Hematopoietic multipotent progenitor cell (in vitro differentiated cells): ENCODE data around the gene EXOC7. TPM values are rescaled to one million over a fixed set of nuclear protein-coding genes. Genes with fewer than 3 reads are reported as not detected.
A peak's percentile ranks its signal among the peaks of the same experiment; 100 is the strongest.

Experiments
- DNase-seq, 3 donors: peaks; one replicate each; pipeline ENCODE4 v3.0.0-alpha.2; 2011 to 2015; ENCODE audit warnings: low read depth in 2 of 3, low spot score in 2 of 3
- total RNA-seq: library from RNA; depleted of rRNA; stranded (reverse); fragments of >200 nt; gene quantifications from one replicate; pipeline ENCODE4 v1.2.3, GENCODE V29; 2012

EXOC7 gene
- total RNA-seq, 1 donor, result 111 TPM

DNA sequence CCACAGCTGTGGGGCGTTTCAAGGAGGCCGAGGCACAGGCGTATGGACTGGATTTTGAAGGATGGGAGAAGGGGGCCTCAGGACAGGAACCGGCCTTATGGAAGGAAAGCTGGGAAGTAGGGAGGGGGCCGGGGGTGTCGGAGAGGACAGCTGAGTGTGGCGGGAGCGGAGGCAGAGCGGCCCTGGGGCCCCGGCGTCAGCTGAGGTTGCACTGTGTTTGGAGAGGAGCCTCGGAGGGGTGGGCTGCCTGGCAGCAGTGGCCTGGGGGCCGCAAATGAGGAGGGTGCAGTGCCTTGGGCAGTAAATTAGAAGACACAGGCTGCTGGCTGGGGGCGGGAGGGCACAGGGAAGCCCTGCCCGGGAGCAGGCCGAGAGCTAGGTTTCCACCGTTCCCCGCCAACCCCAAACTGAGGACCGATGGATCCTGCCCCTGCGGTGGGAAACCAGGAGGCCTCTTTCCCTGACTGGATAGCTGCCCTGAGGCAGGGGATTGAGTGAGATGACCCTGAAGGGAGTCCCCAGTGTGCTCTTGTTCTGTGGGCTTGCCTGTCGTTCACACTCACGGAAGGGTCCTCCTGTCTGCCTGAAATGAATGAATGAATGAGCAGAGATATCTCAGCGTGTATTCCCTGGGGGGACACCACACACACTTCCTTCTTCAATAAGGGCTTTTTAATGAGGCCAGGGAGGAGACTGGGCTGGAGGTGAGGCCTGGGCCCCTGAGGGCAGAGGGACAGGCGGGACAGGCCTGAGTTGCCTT, 19.0 kb upstream of the EXOC7 start:
- DNase-seq, result no peak

DNA sequence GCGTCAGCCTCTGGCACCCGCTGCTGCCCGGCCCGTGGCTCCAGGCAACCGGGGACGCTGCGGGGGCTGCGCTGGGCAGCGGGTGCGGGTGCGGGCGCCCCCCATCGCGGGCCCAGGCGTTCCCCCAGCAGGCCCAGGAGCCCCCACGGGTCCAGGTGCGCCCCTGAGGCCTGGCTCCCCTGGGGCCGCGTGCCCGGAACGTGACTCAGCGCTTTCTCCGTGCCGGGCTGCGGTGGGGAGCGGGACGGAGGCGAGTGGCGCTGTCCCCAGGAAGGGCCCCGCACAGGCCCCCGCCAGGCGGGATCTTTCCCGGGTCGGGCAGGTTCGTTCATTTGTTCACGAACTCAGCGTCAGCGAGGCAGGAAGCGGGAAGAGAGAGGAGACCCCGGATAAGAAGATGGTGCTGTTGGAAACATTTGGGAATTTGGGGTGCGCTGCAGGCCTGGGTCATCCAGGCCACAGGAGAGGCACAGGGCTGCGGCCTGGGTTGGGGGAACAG, 18.4 kb upstream of the EXOC7 start:
- DNase-seq, result peak in 2 of 3 donors; percentile 52 to 55

- no peak for DNase-seq
Measured at GRCh38 chr17:76120658-76121008, 17.0 kb upstream of the EXOC7 start.

DNA sequence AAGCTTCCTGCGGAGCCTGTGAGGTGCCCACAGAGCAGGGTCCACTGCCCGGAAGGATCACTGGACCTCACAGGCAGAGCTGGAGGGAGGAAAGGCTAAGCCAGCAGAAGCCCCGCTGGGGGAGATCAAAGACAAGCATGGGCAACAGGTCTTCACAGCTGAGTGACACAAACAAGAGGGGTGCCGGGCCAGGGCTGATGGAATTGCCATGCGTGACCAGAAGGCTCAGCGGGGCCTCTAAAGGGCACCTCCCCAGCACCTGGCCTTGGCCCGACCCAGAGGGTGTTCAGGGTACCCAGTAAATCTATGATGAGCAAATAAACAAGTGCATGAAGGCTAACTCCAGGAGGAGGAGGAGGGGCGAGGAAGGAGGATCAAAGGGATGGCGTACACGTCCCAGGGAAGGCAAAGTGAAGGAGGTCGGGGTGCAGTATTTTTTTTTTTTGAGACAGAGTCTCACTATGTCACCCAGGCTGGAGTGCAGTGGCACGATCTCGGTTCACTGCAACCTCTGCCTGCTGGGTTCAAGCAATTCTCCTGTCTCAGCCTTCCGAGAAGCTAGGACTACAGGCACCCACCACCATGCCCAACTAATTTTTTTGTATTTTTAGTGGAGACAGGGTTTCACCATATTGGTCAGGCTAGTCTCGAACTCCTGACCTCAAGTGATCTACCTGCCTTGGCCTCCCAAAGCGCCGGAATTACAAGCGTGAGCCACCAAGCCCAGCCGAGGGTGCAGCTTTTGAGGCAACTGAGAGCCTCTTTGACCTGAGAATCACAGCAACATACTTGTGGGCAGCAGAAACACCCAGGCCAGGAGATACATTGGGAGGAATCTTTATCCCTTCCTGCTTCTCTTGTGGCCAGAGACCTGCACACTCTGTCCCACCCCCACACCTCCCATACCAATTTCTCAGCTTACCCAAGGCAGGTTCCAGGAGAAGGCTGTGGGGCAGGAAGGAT, 16.1 kb upstream of the EXOC7 start:
- DNase-seq, result no peak

GRCh38 chr17:76115138-76115754, 11.7 kb upstream of the EXOC7 start:
- no peak for DNase-seq

- no peak for DNase-seq
Measured at GRCh38 chr17:76111956-76112355, 8.4 kb upstream of the EXOC7 start.

GRCh38 chr17:76107509-76107908, 3.9 kb upstream of the EXOC7 start:
- DNase-seq, result peak in 1 of 3 donors; percentile 47

DNA sequence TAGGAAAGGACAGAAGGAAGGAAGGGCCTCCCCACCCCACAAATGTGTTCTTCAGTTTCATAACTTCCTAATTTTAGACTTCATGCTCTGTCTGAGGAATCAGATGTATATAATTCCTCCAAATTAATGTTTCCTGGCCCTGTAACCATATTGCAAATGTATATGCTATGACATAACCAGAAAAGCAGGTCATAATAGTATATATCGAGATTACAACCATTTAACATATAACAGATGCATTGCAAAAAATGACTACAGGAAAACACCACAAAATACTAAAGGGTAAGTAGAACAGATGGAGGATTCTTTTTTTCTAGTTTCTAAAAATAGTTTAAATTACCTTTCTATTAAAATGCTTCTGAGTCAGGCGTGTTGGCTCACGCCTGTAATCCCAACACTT, 3.1 kb upstream of the EXOC7 start:
- no peak for DNase-seq

GRCh38 chr17:76104896-76105231, 1.3 kb upstream of the EXOC7 start:
- DNase-seq, result no peak

- DNase-seq, result no peak
Measured at GRCh38 chr17:76104140-76104895, 731 bp upstream of the EXOC7 start.

DNA sequence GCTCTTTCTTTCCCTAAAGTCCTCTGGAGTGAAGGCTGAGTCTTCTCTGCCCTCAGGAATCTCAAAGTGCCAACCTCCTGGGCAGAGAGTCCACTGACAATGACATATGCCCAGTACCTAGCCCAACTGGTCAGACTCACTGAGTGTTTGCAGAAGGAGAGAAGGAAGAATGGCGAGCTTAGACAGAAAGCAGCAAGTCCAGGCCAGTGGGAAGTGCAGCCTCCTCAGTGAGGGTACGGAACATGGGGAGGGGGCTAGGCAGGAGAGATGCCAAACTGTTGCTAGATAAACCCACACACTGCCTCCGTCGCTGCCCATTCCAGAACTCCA, 678 bp downstream of the EXOC7 start:
- DNase-seq, result peak in 1 of 3 donors; percentile 14

DNA sequence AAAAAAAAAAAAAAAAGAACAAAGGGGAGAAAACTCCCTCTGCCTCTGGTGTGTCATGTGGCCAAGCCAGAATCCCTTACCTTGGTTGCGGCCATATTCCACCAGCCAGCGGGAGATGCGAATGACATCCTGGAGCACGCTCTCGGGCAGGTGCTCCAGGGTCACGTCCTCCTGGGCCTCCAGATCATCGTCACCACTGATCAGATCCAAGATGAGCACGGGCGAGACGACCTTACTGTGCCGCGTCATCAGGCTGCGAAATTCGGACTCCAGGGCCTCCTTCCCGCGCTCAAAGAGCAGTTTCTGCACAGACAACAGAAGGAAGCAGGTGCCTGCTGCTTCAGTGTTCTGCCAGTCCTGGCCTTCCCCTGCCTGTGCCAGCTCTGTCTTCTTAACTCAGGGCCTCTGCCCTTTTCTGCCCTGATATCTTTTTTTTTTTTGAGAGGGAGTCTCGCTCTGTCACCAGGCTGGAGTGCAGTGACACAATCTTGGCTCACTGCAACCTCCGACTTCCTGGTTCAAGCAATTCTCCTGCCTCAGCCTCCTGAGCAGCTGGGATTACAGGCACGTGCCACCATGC, 5.8 kb downstream of the EXOC7 start:
- DNase-seq, result no peak

- no peak for DNase-seq
Measured at GRCh38 chr17:76095943-76096342, 7.6 kb downstream of the EXOC7 start.

DNA sequence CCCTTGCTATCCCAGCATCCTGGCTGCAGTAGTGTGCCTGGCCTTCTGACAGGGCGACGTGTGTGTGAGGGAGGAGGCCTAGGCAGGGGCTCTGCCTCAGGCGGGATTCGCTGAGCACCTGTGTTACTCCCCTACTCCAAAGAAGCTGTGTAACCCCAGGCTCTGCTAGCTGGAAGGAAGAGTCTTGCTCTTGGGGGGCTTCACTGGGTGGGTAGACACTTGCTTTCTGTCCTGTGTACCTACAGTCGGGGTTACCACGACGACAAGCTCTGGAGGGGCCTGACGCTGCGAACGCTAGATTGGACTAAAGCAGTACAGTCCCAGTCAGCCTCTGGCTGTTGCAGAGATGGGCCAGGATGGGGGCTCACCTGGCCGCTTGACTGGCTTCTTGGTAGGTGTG, 9.5 kb downstream of the EXOC7 start:
- DNase-seq, result no peak

DNA sequence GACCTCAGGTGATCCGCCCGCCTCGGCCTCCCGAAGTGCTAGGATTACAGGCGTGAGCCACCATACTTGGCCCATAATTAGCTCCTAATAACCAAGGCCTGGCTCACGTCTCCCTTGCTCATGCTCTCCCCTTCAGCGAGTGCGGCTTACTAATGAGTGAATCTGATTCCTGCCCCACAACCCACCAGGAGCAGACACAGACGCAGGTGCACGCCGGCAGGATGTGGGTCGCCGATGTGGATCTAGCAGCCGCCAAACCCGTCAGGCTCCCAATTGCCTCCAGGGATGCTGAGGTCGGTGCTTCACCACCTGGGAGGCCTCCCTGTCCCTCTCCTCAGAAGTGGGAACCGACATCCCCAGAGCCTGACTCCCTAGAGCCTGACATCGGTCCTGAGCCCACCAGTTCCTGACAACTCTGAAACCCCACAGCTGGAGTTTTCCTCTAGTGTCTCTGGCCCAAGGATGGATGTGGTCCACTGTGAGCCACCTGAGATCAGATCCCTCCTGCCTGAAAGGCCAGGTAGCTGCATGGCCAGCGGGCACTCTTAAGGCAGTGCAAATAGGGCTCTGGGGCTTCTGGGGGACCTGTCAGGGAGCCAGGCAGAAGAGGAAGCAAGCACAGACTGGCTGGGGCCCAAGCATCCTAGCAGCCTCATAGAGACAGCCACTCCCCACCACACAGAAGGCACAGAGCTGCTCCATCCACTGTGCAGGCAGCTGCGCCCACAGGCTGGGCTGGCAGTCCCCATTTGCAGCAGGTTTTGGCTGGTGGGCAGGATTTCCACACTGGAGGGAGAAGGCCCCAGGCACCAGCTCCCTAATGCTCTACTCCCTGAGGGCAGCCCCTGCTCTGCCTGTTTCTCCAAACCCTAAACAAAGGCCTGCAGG, 10.8 kb downstream of the EXOC7 start:
- DNase-seq, result no peak

DNA sequence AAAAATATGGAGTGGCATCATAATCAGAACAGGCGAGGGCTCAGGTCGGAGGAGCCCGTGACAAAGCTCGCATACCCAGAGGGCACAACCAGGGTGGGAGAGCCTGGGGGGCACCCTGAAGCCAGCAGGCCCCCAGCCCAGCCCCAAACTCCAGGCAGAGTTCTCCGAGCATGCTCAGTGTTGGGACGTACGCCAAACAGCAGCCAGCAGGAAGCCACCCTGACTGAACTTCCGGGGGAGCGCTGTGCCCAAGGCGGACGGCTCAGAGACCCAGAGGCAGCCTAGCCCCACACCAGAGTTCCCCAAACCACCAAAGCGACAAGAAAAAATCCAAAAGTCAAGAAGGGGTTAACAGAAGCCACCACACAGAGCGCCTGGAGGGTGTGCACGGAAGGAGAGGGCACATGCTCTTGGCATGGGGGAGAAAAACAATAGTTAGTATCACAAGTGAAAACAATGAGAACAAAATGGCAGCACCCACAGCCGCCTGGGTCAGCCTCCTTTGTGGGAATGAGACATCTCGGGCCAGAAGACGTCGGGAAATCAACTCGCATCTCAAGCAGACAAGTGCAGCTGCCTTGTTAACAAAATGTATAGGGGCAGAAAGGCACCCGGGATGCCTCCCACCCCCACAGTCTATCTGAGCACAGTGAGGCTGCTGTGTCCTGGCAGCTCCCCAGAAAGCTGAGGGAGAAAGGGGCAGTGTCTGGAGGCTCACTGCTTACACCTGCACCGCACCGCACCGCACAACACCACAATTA, 11.9 kb downstream of the EXOC7 start:
- DNase-seq, result no peak

DNA sequence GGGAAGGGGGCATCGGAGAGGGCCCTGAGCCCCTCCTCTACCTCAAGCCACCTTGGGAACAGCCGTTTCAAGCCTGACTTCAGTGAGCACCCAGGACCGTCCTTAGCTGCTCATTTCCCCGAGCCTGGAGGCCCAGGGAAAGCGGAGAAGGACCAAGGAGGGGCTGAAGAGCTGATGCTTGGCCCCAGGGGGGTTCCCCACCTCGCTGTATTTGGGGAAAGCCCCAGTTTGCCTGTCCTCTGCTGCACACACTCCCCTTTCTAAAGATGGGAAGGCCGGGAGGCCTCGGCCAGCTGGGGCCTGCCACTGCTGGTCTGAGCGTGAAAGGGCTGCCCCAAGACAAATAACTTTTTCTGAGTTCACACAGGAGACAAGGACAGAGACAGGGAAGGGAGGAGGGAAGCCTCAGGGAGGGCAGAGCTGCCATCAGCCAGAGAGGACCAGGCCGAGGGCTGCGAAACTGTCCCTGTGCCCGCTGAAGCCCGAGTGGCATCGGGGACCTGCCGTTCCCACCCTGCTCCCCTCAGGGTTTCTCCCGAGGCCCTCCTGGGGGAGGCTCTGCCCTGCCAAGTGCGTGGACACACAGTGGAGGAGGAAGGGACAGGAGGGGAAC, 13.0 kb downstream of the EXOC7 start:
- no peak for DNase-seq
